DMS153 treated with DMSO at 0.1 percent for 48 hours (cell line): ENCODE measurements around the gene PCDH15.
"Not testable (repeated sequence)": the region's sequence is repeated elsewhere in the genome, so short reads cannot be mapped to it uniquely, and the experiment has no call there.

Source experiments
- DNase-seq: peaks from one replicate; lab custom pipeline; 2025; ENCODE audit not compliant: unreplicated experiment; lab: John Stamatoyannopoulos, UW

The PCDH15 gene

DNA sequence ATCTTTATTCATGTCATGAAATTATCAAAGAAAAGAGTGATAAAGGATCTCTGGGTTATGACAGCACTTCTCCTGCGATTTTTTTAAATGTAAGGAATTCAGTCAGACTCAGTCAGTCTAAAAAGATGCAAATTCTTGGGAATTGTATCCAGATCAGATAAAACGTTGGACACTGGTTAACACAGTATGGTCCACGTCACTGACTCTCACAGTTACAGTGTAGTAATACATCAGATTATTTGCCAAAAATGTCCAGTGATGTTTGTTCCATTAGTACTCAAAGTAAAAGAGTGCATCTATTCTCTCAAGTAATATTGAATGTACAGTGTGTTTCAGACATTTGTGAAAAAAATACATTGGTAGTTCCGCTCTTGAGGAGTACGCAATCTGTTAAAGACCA lies 224.5 kb downstream of the PCDH15 start:
- DNase-seq: no peak

DNA sequence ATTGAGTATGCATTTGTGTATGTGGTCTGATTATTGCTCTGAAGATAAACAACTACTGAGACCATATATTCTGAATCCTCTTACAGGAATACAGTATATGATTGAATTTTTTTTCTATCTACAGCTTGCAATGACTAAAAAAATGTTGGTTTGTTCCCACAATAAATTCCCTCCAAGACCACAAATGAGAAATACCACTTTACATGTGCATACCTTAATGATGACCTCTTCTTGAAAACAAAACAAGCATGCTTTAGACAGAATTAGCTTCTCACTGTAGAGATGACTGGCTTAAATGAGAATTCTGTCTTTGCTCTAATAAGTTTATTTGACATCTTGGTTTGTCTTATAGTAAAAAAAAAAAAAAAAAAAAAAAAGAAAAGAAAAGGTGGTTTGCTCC lies 241.5 kb downstream of the PCDH15 start:
- no peak for DNase-seq

DNA sequence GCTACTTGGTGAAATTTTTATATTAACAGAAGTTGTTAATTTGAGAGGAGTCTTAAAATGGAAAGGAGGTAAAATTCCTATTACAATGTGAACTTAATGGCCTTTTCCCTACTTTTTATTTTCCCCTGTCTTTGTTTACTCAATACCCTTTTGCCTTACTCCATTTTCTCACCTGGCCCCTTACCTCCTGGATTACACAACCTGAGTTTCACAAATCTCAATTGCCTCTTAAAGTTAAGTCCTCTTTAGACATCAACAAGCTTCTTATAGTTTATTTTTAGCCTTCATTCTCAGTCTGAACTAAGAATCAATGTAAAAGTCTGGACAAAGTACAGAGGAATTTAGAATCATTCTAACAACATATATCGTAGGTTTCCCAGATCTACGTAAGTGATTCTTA lies 247.0 kb downstream of the PCDH15 start:
- no peak for DNase-seq

DNA sequence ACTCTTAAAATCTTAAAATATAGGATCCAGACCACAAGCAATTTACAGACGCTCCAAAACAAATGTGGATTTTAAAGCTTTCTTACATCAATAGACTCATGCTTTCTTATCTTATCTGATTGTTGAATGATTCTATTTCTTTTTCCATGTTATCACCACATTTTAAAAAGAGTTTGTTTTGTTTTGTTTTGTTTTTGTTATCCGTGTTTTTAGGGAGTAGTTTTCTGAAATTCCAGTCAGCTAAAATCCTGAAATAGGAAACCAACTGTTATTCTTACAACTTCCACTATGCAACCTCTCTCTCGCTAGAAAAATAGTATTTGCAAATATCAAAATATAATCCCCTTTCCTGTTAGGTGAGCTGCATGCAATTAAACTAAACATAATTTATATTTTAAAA lies 251.0 kb downstream of the PCDH15 start:
- DNase-seq: no peak

DNA sequence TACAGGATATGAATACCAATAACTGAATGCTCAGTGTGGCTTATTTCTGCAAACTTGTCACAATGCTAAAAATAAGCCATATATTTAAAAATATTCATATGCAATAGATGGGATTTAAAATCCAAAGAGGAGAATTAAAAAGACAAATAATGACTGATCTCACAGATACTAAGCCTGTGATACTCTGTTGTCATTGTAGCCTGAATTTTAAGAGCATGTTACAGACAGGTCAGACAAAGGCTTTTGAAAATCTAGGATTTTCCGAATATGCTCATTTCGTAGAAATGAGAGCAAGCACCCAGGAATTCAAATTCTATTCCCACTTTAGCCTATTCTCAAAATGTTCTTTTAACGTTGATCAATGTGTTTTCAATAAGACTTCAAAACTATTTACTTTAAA lies 269.7 kb downstream of the PCDH15 start:
- no peak for DNase-seq

DNA sequence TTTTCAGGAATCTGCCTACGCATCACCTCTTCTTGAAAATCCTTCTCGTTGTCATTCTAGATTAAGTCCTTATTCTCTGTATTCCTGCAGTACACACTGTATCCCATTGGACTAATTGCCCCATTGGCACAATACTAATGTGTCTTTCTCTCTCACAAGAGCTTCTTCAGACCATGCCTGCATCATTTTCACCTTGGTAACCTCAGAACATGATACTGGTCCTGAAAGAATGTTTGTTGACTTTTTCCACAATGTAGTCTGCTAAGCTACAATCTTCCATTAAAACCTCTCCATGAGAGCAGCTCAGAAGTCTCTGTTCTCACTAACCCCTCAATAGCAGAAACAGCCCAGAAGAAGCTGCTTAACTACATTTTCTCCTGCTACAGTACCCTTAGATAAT lies 270.7 kb downstream of the PCDH15 start:
- no peak for DNase-seq

DNA sequence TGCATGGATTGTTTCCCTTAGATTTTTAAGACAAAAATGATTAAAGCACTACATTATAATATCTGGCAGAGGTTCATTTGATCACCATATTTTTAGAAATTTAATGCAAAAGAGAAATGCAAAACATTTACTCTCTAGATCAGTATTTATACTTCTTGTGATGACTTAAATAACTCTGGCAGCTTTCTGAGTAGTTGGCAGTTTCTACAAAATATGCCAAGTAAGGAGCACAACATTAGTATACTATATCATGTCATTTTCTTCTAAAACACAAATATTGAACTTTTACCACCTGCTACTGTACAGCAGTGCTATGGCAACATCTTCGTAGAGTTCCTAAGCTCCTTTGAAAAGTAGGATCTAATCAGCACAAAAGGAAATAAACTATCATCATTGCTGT lies 275.2 kb downstream of the PCDH15 start:
- DNase-seq: no peak

DNA sequence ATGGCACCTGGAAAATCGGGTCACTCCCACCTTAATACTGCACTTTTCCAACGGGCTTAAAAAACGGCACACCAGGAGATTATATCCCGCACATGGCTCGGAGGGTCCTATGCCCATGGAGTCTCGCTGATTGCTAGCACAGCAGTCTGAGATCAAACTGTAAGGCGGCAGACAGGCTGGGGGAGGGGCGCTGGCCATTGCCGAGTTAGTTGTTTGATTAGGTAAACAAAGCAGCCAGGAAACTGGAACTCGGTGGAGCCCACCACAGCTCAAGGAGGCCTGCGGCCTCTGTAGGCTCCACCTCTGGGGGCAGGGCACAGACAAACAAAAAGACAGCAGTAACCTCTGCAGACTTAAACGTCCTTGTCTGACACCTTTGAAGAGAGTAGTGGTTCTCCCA lies 285.8 kb downstream of the PCDH15 start:
- not testable (repeated sequence) for DNase-seq

DNA sequence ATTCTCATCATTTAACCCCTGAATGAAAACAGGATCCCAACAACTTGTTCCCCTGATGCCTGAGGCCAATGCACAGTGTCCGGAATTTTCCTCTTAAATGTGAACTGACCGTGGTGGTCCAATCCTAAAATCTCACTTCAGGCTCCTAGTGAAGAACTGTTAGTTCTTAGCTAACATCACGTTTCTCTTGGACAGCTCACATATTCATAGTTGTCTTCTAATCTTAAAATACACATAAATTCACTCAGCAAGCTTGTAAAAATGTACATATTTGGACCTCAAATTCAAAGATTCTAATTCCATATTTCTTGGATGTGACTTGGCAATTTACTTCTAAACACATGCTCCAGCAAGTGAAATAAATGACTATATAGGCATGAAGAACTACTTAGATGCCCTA lies 297.2 kb downstream of the PCDH15 start:
- no peak for DNase-seq

DNA sequence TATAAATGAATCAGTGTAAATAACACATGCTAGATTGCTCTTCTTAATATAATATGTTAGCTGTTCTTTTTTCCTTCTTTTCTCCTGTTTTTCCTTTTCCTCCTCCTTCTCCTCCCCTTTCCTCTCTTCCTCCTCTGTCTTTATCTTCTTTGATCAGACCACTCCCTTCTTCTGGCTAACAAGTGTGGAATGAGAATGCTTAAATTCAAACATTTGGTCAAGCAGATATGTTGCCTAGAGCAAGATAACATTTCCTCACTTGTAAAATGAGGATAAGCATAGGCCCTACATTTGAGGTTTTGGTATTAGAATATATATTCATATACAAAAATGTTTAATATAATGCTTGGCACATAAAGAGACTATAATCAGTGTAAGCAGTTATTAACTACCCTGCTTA lies 299.1 kb downstream of the PCDH15 start:
- DNase-seq: no peak

DNA sequence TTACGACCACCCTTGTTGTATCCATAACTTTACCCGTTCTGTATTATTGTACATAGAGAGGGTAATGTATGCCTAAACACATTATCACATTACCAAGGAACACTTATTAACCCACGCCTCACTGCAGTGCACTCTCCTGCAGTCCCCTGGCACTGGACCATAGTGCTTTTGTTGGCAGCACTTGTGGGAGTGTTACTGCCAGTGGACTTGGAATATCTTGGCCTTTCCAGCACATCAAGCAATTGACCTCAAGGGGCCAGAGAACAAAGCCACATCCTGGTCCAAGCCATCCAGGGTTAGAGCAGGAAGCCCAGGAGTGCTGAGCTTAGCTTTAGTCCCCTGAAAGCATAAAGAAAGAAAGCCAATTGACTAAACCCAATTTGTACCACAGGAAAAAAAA lies 304.2 kb downstream of the PCDH15 start:
- DNase-seq: no peak

DNA sequence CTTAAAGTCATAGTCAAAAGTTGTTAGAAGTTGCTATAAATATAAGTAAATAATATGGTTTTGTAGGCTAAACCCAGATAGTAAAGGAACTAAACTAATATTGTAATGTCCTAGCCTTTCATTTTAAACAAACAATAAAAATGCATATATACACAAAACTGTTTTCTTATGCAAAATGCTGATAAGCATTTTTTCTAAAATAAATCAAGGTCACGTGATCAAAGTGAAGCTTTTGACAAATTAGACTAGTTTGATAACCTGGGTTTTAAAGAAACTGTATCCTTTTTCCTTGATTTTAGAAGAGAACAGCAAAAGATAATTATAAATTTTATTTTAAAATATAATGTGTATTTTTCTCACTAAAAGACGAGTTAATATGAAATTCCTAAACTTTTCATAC lies 313.3 kb downstream of the PCDH15 start:
- no peak for DNase-seq

DNA sequence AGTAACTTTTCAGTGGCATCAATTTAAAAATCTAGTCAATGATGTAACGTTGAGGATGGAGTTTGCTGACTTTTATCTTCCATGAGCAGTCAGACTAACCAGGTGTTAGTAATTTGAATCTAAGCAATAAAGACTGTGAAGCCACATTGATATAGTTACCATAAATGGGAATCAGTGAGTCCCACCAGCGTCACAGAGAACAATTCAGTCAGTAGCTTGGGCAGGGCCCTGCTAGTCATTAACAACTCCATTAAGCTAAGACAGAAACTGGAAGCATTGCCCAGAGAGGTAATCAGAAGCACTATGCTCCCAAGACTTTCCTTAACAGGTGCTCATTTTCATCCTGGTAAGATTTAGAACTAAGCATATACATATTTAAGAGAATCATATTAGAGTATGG lies 315.1 kb downstream of the PCDH15 start:
- no peak for DNase-seq

DNA sequence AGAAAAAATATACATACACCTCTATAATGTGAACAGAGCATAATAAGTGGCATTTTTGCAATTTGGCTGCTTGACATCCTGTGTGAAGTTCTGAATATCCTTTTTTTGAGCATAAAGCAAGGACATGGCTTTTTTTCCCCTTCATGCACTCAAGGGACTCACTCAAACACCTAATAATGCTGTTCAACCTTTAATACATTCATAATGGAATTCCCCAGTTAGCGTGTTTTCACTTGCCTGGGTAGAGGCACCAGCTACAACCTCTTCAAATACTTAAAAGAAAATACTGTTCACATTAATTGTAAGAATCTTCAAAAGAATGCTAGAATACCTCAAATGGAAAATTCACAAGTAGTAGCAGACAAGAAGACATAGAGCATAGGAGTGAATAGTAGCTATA lies 316.8 kb downstream of the PCDH15 start:
- DNase-seq: no peak

DNA sequence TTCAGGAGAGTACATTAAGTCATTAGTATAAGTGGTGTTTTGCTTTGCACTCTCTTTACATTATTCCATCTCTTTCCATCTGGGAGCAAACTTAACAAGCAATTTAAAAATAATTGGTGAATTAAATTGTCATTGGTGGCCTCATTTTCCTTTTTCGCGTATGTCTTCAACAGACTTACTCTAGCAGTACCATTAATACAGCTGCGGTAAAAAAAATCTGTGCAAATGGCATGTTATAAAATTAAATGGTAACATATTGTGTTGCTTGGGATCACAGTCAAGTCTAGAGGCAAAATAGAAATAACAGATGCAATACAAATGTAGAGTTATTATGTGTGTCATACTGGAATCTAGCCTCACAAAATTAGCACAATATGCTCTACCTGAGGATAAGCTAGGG lies 322.4 kb downstream of the PCDH15 start:
- no peak for DNase-seq

DNA sequence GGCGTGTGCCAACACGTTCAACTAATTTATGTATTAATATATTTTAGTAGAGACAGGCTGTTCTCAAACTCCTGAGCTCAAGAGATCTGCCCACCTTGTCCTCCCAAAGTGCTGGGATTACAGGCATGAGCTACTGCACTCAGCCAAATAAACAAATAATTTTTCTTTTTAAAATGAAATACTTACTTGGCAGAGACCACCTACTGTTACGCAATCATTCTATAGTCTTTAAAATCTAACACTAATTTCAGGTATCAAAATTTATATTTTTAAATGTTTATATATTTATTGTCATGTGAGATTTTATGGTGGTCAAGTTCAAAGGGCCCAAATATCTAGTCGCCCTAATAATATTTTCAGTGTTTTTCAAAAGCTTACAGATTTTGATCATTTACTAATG lies 323.3 kb downstream of the PCDH15 start:
- DNase-seq: no peak

DNA sequence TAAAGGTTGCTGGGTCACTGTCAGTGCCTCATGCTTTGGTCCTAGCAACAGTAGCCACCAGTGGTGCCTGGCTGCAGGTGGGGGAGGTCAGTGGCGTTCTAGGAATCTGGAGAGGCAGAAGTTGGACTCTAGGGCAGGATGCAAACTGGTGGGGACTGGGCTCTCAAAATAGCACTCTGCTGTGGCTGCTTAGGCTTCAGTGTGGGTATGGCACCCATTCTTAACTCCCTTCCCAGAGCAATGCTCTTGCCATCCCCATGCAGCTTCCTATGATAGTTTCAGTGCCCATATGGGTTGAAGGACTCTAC lies 330.8 kb downstream of the PCDH15 start:
- DNase-seq: no peak

DNA sequence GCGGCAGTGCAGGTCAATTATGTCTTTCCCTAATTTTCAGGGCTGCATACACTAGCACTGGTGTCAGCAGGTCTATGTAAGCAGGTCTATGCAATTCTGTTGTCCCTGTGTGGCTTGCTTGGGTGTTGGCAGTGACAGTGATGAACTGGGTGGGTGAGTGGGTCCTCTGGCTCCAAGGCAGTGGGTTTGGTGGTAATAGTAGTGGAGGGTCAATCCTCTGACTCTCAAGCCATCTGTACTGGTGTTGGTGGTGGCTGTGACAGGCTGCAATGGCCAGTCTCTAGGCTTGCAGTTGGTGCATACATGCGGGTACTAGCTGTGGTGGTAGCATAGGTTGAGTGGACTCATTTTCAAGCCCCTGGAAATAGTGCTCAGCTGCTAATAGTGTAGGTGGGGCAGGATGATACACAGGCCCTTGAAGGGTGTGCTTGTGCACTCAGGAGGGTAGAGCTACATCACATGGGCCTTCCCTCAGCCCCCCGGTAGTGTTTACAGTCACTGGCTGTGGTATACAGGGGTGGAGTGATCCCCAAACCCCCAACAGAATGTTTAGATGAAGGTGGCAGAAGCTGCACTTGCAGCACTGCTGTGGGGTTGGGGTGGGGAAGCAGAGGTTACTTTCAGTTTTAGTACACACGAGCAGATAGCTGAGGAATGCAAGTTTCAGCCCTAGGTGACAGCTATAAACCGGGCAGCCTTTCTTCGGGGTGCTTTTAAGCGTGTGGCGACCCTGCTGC lies 331.3 kb downstream of the PCDH15 start:
- no peak for DNase-seq

DNA sequence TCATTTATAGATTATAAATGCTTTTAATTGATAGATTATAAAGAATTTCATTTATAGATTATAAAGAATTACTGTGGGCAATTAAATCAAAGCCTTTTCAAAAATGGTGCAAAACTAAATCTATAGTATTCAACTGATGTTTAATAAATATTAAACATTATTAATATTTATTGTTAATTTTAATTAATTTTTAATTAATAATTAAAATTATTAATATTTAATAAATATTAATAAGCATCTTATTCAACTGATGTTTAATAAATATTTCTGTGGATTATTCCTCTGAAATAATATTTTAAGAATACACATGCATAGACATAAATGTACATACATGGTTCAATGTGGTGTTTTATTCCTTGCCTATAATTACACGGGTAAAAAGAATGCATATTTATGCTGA lies 346.8 kb downstream of the PCDH15 start:
- no peak for DNase-seq

DNA sequence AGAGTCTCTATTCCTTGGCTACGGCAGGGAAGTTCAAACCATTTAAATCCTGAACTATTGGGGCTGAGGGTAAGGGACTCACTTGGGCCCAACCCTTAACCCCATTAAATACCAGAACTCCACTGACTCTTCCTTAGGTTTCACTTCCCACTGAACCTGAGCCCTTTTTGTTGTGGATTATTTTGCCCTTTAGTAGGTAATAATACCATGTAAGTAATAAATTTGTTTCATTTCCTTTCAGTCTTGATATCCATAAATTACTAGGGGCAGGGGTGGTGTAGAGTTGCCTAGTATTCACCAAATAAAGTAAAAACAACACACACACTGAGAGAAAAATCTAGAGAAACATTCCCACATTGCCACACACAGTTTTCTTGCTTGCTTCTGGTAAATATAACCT lies 352.0 kb downstream of the PCDH15 start:
- no peak for DNase-seq

DNA sequence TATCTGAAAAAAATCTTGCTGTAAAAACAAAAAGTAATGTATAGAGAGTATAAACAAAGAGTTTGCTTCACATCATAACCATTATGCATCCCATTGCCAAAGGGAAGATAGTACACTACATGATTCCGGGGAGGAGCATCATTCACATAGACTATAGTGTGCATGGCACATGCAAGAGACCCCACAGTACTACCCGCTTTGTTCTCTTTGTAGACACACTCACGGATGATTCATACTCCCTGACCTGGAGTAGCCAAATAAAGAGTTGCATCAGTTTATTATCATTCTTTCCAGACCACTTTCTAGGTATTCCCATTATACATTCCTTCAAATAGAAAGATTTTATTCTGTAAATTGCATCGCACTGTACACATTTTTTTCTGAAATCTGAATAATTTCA lies 356.9 kb downstream of the PCDH15 start:
- no peak for DNase-seq

DNA sequence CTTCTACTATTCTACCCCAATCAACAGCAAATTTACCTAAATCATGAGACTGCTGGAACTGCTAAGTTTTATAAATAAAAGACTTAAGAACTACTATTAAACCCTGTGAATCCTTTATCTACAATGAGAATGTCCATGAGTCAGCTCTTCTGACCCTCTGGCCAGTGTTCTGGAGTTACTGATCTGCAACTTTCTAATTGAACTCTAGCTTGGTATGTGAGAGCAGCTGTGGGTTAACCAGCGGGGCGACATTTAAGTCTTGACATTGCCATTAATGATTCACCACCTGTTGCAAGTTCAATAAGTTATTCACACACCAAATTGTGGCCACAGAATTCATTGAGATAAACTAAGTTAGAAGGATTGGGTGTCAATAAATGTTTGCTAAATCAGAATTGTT lies 359.8 kb downstream of the PCDH15 start:
- DNase-seq: no peak

DNA sequence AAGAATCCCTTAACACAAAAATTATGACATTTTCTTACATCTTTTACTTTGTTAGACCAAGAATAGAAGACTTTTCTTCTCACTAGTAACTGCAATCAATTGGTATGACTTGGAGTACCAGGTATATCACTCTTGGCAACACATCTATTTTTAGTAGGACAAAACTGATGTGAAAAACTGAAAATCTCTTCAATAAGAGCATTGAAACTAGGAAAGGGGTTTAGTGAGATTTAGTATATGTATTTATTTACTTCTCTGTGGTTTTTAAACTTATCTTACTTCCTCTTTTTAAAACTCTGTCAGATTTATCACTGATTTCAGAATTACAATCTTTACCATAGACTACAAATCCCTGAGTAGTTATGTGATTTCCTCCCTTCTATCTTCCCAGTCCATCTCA lies 366.2 kb downstream of the PCDH15 start:
- no peak for DNase-seq

DNA sequence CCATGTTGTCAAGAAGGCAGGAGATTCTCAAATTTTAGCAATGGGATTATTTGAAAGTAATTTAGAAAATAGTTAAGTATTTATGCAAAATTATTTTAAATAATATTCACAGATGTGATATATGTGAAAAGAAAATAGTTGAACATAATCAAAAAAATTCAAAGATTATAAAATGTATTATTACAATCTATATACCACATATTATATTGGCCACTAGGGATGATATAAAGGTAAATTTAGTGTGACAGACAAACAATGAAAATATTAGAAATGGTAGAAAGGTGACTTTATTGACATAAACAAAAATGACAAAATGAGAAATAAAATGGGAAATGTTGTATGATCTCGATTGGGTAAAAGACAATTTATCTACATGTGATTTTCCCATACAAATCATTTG lies 385.5 kb downstream of the PCDH15 start:
- no peak for DNase-seq
